ENCODE data around the gene MVB12B. TPM values are rescaled to one million over a fixed set of nuclear protein-coding genes. Genes with fewer than 3 reads are reported as not detected.

Gene MVB12B
- total RNA-seq, 2 donors from 2014 or later: 10.4 to 13.9 TPM

DNA sequence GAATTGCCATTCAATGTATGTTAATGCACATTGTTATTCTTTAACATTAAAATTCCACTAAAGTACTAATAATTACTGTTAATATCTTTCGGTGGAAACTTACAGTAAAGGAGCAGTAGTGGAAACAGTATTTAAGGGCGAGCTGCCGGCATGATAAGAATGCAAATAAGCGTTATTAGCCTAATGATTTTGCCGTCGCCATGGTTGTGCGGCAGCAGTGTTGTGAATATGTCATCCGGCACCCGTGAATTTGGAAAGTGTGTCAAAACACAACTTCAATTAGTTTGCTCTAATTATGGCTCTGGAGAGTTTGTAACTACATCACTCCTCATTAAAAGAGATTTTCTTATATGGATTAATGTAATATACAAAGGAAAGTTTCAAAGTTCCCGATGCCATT is 81.4 kb downstream of the MVB12B start:
- no peak for ATAC-seq
- H3K4me1 Mint-ChIP-seq: peaks cover 28% of the 10 kb centered on the region

DNA sequence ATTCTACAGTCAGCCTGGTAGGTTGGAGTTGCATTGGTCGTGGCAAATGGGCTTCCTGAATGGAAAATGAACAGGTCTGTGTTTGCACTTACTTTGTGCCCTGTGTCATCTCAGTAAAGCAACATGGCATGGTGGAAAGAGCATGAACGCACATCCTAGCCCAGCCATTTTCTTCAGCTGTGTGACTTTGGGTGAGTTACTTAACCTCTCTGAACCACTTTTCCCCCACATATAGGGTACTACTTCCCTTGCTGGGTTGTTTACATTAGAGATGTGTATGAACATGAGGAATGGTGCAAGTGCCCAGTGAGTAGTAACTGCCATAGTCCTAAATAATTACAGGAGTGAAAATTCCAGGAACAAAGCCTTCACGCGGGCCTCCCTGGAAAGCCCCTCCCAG is 83.6 kb downstream of the MVB12B start:
- H3K9me3 ChIP-seq (ENCODE audit: control insufficient read depth, low read length, poor library complexity, severe bottlenecking): no peaks in the 10 kb centered on the region
- Mint-ChIP-seq H3K27ac (peak overlapping the region; percentile 16), H3K27me3 (no peaks in the 10 kb centered on the region), H3K4me1 (peaks cover 27% of the 10 kb centered on the region), H3K4me3 (no peak overlapping the region), H3K36me3 (ENCODE audit: low read depth) (no peaks in the 10 kb centered on the region)
- ATAC-seq: no peak
- DNase-seq: no peak

More for the DNA sequence above, 81.4 kb downstream of the MVB12B start:
- Mint-ChIP-seq H3K27me3 (no peaks in the 10 kb centered on the region), H3K27ac (no peak overlapping the region), H3K4me3 (no peak overlapping the region), H3K36me3 (ENCODE audit: low read depth) (peaks cover 1% of the 10 kb centered on the region)
- H3K9me3 ChIP-seq (ENCODE audit: control insufficient read depth, low read length, poor library complexity, severe bottlenecking): no peaks in the 10 kb centered on the region
- DNase-seq: no peak

DNA sequence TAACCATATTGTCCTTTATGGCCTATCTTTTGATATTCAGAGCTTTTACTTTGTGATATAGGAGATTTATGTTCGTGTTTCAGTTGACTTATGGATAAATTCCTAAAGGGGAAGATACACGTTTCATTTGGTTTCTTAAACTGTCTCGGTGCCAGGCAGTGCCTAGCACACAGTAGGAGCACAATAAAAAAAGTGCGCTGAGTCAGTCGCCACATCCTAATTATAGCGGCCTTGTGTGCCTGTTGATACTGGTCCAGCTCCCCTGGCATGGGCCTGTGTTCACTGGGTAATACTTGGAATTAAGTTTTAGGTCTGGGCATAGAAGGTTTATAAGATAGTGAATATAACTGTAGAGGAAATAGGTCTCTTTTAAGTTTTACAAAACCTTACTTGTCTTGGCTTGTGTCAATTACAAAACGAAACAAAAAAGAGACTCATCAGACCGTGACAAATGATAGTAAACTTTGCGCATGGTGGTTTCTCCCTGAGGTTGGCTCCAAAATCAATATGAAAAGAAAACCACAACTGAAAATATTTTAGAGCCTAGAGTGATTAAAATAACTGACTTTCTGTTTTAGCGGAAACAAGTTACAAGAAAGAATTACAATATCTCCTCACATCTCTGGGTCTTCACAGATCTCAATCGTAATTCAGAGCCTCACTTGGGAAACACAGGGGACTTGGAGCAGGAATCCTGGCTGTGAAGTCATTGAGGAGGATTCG is 84.8 kb downstream of the MVB12B start:
- ATAC-seq: peak; percentile 92
- Mint-ChIP-seq H3K27ac (peak overlapping the region; percentile 95), H3K27me3 (no peaks in the 10 kb centered on the region), H3K4me1 (peaks cover 33% of the 10 kb centered on the region), H3K36me3 (ENCODE audit: low read depth) (no peaks in the 10 kb centered on the region), H3K4me3 (peak overlapping the region; percentile 86)
- DNase-seq: no peak
- no peaks in the 10 kb centered on the region for H3K9me3 ChIP-seq (ENCODE audit: control insufficient read depth, low read length, poor library complexity, severe bottlenecking)

DNA sequence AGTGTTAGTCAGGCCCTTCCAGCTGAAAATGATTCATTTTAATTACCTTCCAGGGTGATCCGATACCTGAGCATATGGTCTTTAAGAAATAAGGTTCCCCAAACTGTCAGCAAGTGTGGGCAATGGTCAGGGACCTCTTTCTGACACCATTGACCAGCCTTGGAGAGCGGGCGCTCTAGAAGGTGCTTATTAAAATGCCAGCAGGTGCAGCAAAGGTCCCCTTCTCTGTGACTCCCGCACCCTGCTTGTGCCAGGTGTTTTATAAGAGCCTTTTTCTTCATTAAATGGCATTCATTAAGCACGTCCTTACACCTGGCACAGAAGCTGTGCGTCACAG is 85.3 kb downstream of the MVB12B start:
- ATAC-seq: no peak
- no peak for DNase-seq
- Mint-ChIP-seq H3K27ac (peak overlapping the region; percentile 95), H3K36me3 (ENCODE audit: low read depth) (no peaks in the 10 kb centered on the region), H3K27me3 (no peaks in the 10 kb centered on the region), H3K4me1 (peaks cover 33% of the 10 kb centered on the region), H3K4me3 (peak overlapping the region; percentile 86)
- H3K9me3 ChIP-seq (ENCODE audit: control insufficient read depth, low read length, poor library complexity, severe bottlenecking): no peaks in the 10 kb centered on the region

DNA sequence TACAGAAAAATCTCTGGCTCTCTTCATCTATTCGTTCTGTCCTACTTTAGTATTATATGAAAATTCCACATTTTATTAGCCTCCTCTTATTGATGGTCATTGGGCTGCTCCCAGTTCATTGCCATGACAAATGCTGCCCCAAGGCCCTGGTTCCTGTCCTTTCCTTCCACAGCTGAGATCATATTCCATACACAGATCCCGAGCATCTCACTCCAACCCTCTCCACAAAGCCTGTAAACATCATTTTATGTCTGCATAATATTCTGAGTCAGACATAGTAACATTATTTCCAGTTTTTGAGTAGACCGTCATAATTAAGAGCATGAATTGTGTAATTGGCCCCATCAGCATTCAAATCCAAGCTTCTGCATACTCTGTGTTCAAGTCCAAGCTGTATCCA is 86.3 kb downstream of the MVB12B start:
- Mint-ChIP-seq H3K36me3 (ENCODE audit: low read depth) (no peaks in the 10 kb centered on the region), H3K4me3 (peak overlapping the region; percentile 86), H3K27ac (peak overlapping the region; percentile 95), H3K27me3 (no peaks in the 10 kb centered on the region), H3K4me1 (peaks cover 36% of the 10 kb centered on the region)
- no peak for DNase-seq
- no peak for ATAC-seq
- H3K9me3 ChIP-seq (ENCODE audit: control insufficient read depth, low read length, poor library complexity, severe bottlenecking): no peaks in the 10 kb centered on the region

DNA sequence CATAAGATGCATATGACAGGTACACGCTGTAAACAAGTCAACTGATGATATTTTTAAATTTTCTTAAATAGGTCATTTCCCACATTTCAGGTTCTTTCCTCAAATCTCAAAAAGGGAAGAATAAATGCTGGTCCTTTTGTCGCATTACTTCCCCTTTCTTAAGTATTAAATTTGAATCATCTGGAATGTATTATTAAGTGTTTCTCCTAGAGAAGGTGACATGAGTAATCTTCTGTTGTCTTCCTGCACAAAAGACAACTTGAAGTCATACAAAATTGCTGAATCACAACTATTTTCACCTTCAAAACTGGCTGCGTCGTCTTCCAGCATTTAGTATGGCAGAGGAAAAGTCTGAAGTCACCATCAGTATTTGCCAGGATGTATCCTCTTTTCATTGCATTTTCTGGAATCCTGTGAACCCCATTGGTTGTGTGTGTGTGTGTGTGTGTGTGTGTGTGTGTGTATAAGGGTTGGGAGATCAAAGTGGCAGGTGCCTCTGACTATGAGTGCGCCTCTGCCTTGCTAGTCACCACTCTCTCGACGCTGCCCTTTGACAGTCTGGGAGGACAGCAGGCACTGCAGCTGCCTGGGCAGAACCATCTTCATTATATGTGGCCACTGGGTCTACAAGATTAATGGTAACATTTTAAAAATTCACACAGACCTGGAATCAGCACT is 86.9 kb downstream of the MVB12B start:
- no peak for ATAC-seq
- H3K27ac Mint-ChIP-seq: peak overlapping the region; percentile 95
- peaks cover 36% of the 10 kb centered on the region for H3K4me1 Mint-ChIP-seq
- no peaks in the 10 kb centered on the region for H3K9me3 ChIP-seq (ENCODE audit: control insufficient read depth, low read length, poor library complexity, severe bottlenecking)
- DNase-seq: no peak
- H3K4me3 Mint-ChIP-seq: no peak overlapping the region
- H3K36me3 Mint-ChIP-seq (ENCODE audit: low read depth): no peaks in the 10 kb centered on the region
- H3K27me3 Mint-ChIP-seq: no peaks in the 10 kb centered on the region

DNA sequence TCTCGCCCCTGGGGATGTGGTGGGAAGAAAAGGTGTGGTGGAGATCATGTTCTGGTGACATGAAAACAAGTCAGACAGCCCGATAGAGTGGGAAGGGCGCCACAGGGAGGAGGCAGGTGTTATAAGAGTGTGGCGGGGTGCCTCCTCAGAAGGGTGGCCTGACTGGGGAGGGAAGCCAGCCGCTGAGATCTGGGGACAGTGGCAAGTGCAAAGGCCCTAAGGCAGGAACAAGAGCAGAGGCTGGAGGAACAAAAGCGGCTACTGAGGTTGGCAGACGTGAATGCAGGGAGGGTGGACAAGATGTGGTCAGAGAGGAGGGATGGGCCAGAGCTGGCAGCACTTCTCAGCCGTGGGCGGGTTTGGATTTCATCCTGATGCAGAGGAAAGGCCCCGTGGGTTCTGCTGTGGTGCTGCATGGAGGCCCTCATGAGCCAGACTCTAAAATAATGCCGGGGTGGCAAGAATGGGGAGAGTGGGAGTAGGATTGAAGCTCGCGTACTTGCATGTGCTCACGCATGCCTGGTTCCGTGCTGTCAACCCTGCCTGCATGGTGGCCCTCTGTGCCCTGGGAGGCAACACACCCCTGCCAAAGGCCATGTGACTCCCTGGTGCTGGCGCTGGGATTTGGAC is 89.2 kb downstream of the MVB12B start:
- H3K9me3 ChIP-seq (ENCODE audit: control insufficient read depth, low read length, poor library complexity, severe bottlenecking): no peaks in the 10 kb centered on the region
- Mint-ChIP-seq H3K36me3 (ENCODE audit: low read depth) (no peaks in the 10 kb centered on the region), H3K27me3 (no peaks in the 10 kb centered on the region), H3K4me1 (peaks cover 38% of the 10 kb centered on the region), H3K4me3 (no peak overlapping the region), H3K27ac (peak overlapping the region; percentile 79)
- DNase-seq (no peak), ATAC-seq (no peak)

DNA sequence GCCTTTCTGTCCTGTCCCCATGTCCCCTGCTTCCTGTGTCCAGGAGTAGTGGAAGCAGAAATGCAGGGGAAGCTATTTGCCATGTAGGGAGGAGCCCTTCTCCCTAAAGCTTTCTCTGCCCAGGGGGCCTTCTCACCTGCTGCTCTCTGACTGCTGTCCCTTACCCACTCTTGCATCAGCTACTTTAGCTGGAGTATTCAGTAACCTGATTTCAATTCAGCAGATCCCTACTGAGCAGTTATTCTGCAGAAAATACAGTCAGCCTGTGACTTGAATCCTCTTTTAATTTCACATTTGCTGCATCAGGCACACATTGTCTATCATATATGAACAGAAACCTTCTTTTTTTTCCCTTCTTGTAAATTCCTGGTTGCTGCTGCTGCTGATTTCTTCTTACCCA is 90.4 kb downstream of the MVB12B start:
- Mint-ChIP-seq H3K4me3 (no peak overlapping the region), H3K36me3 (ENCODE audit: low read depth) (no peaks in the 10 kb centered on the region), H3K27ac (no peak overlapping the region), H3K4me1 (peaks cover 31% of the 10 kb centered on the region), H3K27me3 (no peaks in the 10 kb centered on the region)
- ATAC-seq (no peak), DNase-seq (no peak)
- H3K9me3 ChIP-seq (ENCODE audit: control insufficient read depth, low read length, poor library complexity, severe bottlenecking): no peaks in the 10 kb centered on the region

DNA sequence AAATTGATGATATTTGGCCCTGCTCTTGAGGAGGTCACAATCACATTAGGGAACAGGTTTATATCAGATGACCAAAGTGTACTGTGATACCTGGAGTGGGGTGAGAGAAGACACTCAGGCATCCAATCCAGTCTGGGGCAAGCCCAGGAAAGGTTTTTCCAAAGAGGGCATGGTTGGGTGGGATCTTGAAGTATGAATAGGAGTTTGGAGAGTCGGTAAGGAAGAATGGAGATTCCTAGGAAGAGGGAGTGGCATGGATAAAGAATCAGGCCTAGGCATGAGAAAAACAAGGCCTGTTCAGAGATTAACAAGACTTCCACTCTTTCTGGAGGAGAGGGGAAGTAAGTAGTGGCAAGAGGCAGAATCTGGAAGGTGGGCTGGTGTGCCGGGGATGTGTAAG is 91.1 kb downstream of the MVB12B start:
- peaks cover 27% of the 10 kb centered on the region for H3K4me1 Mint-ChIP-seq
- no peaks in the 10 kb centered on the region for H3K36me3 Mint-ChIP-seq (ENCODE audit: low read depth)
- H3K4me3 Mint-ChIP-seq: no peak overlapping the region
- no peak overlapping the region for H3K27ac Mint-ChIP-seq
- DNase-seq (no peak), ATAC-seq (no peak)
- H3K27me3 Mint-ChIP-seq: no peaks in the 10 kb centered on the region
- no peaks in the 10 kb centered on the region for H3K9me3 ChIP-seq (ENCODE audit: control insufficient read depth, low read length, poor library complexity, severe bottlenecking)

DNA sequence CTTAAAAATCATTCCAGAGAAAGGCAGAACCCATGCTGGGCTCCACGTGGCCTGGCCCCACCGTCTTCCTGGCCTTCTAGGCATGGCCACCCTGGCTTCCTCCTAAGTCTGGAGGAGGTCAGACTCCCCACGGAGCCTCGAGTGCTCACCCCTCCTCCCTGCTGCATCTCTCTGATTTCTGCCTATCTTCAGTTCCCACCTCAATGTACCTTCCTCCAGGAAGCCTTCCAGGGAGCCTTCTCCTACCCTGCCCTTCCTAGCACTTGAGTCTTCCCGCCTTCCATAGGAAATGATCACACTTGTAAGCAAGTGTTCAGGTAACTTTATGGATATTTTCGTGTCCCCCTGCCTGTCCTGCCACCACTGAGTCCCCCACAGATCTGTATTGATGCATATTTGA is 92.0 kb downstream of the MVB12B start:
- Mint-ChIP-seq H3K27ac (no peak overlapping the region), H3K36me3 (ENCODE audit: low read depth) (no peaks in the 10 kb centered on the region), H3K4me3 (no peak overlapping the region), H3K4me1 (peaks cover 28% of the 10 kb centered on the region), H3K27me3 (no peaks in the 10 kb centered on the region)
- H3K9me3 ChIP-seq (ENCODE audit: control insufficient read depth, low read length, poor library complexity, severe bottlenecking): no peaks in the 10 kb centered on the region
- DNase-seq (no peak), ATAC-seq (no peak)

DNA sequence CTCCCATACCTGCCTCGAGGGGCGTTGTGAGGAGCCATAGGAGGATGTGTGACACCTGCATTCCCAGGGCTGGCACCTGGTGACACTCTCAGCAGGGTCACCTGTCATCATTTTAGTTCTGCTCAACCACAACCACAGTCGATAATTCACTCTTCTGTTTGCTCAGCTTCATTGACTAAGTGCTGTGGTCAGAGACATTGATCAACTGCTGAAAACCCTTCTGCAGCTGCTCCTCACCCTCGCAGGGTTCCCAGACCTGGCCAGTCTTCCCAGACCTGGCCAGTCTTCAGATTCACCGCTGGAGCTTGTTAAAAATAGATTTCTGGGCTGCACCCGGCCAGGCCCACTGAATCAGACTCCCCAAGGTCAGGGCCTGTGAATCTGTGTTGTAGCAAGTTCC is 92.8 kb downstream of the MVB12B start:
- no peaks in the 10 kb centered on the region for H3K9me3 ChIP-seq (ENCODE audit: control insufficient read depth, low read length, poor library complexity, severe bottlenecking)
- Mint-ChIP-seq H3K36me3 (ENCODE audit: low read depth) (peaks cover under 1% of the 10 kb centered on the region), H3K4me1 (peaks cover 32% of the 10 kb centered on the region), H3K4me3 (no peak overlapping the region), H3K27ac (no peak overlapping the region), H3K27me3 (no peaks in the 10 kb centered on the region)
- DNase-seq: no peak
- no peak for ATAC-seq

DNA sequence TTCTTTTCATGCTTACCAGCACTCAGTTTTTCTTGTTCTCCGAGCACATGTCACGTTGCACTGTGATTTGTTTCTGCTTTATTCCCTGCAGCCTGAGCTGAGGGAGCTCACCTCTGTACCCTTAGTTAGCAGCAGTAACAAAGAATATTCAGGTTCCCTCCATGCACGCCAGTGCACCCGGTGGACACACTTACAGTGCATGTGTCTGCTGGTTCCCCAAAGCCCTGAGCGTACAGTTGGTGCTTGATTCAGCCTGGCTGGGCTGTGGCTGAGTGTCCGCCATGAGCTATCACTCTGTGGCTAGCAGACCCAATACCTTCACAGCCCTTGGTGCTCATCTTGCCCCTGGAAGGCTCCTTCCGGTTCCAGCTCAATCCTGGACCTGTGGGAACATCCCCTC is 93.5 kb downstream of the MVB12B start:
- no peaks in the 10 kb centered on the region for H3K27me3 Mint-ChIP-seq
- H3K4me1 Mint-ChIP-seq: peaks cover 32% of the 10 kb centered on the region
- DNase-seq: no peak
- no peak overlapping the region for H3K4me3 Mint-ChIP-seq
- H3K9me3 ChIP-seq (ENCODE audit: control insufficient read depth, low read length, poor library complexity, severe bottlenecking): no peaks in the 10 kb centered on the region
- no peak for ATAC-seq
- peaks cover 6% of the 10 kb centered on the region for H3K36me3 Mint-ChIP-seq (ENCODE audit: low read depth)
- no peak overlapping the region for H3K27ac Mint-ChIP-seq

DNA sequence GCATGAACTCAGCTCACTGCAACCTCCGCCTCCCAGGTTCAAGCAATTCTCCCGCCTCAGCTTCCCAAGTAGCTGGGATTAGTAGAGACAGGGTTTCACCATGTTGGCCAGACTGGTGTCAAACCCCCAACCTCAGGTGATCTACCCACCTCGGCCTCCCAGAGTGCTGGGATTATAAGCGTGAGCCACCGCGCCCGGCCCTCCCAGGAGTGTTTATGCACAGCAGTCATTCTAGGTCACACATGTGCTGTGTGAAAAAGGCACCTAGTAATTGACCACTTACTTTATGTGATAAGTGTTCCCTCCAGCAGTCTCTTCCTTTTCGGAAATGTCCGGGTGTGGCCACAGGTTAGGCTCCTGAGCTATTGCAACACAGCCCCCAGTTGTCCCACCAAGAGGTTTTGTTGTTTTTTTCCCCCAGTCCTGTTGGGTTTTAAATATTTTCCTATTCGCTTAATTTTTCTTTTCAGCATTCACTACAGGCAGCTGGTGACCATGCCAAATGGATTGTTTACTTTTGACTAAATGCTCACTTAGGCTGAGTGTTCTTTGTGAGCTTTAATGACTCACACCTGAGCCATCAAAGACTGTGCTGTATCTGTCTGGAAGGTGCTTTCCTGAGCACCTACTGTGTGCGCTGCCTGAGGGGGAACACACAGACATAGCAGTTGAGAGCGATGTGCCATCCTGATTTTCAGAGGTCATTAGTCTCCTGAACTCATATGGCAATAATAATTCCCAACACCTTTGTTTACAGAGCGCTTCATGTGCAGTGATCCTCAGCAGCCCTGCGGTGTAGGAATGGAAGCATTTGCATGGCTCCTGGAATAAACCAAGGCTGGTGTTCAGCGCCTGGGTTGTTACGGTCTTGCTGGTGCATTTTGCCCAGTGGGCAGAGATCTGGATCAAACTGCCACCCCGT is 94.3 kb downstream of the MVB12B start:
- H3K27me3 Mint-ChIP-seq: no peaks in the 10 kb centered on the region
- no peaks in the 10 kb centered on the region for H3K9me3 ChIP-seq (ENCODE audit: control insufficient read depth, low read length, poor library complexity, severe bottlenecking)
- no peak for DNase-seq
- H3K4me3 Mint-ChIP-seq: no peak overlapping the region
- ATAC-seq: no peak
- no peak overlapping the region for H3K27ac Mint-ChIP-seq
- peaks cover 6% of the 10 kb centered on the region for H3K36me3 Mint-ChIP-seq (ENCODE audit: low read depth)
- H3K4me1 Mint-ChIP-seq: peaks cover 26% of the 10 kb centered on the region

All from T-helper 17 cell (primary cell).